Stimulated activated naive B cell treated with anti-CD40 and anti-IgM and Interleukin-4, amounts not matched to agents 10 μg/mL and 1 μg/mL and 100 μg/mL, for 72 hours (primary cell): Measurements from ENCODE around the gene STARD10.

ENCODE experiments used
- ATAC-seq, 2 donors: fragments of 150-1000 bp; cut with Tn5 transposase; replicated peaks; 2 replicates each; pipeline ENCODE4 v1.10.0; 2021; ENCODE audit warnings: moderate library complexity in 1 of 2
- DNase-seq: peaks from one replicate; pipeline ENCODE4 v3.0.0; 2021
- H3K27ac Mint-ChIP-seq: one replicate; pipeline ENCODE4 v1.8.0; 2022; ENCODE audit warnings: mild to moderate bottlenecking, mixed read lengths
- H3K27me3 Mint-ChIP-seq, 2 donors: one replicate each; pipeline ENCODE4 v1.8.0; 2022; ENCODE audit warnings: mixed read lengths in 2 of 2
- H3K36me3 Mint-ChIP-seq, 2 donors: one replicate each; pipeline ENCODE4 v1.8.0; 2022; ENCODE audit warnings: mixed read lengths in 2 of 2, mild to moderate bottlenecking in 1 of 2
- H3K4me1 Mint-ChIP-seq, 2 donors: one replicate each; pipeline ENCODE4 v1.8.0; 2022; ENCODE audit warnings: mixed read lengths in 2 of 2, mild to moderate bottlenecking in 1 of 2
- H3K4me3 Mint-ChIP-seq, 2 donors: one replicate each; pipeline ENCODE4 v1.8.0; 2022; ENCODE audit warnings: mild to moderate bottlenecking in 2 of 2, mixed read lengths in 2 of 2, moderate library complexity in 1 of 2
- H3K9me3 Mint-ChIP-seq, 2 donors: one replicate each; pipeline ENCODE4 v1.8.0; 2022; ENCODE audit warnings: mixed read lengths in 2 of 2, mild to moderate bottlenecking in 1 of 2

Gene STARD10

GRCh38 chr11:72740562-72741428 lies 53.1 kb downstream of the STARD10 start:
- no peaks in the 10 kb centered on the region for H3K9me3 Mint-ChIP-seq
- peaks cover 13 to 24% of the 10 kb centered on the region in 2 donors for H3K36me3 Mint-ChIP-seq
- H3K4me3 Mint-ChIP-seq: peak overlapping the region; percentile 48 to 64
- no peak for ATAC-seq
- no peak for DNase-seq
- H3K4me1 Mint-ChIP-seq: peaks cover 85 to 93% of the 10 kb centered on the region in 2 donors
- H3K27me3 Mint-ChIP-seq: no peaks in the 10 kb centered on the region
- H3K27ac Mint-ChIP-seq: peak overlapping the region; percentile 95

- DNase-seq (no peak), ATAC-seq (peak; percentile 8 to 15)
- Mint-ChIP-seq H3K27ac (peak overlapping the region; percentile 97), H3K4me1 (peaks cover 84 to 96% of the 10 kb centered on the region in 2 donors), H3K27me3 (no peaks in the 10 kb centered on the region), H3K9me3 (no peaks in the 10 kb centered on the region), H3K36me3 (peaks cover 13 to 24% of the 10 kb centered on the region in 2 donors), H3K4me3 (peak overlapping the region; percentile 87 to 91)
Measured at GRCh38 chr11:72740060-72740424, 53.8 kb downstream of the STARD10 start.

GRCh38 chr11:72739240-72740059 lies 54.4 kb downstream of the STARD10 start:
- Mint-ChIP-seq H3K27me3 (no peaks in the 10 kb centered on the region), H3K9me3 (no peaks in the 10 kb centered on the region), H3K4me3 (peak overlapping the region; percentile 87 to 91), H3K27ac (peak overlapping the region; percentile 97), H3K4me1 (peaks cover 79 to 96% of the 10 kb centered on the region in 2 donors), H3K36me3 (peaks cover 13 to 24% of the 10 kb centered on the region in 2 donors)
- no peak for DNase-seq
- ATAC-seq: no peak

GRCh38 chr11:72738199-72739141 lies 55.4 kb downstream of the STARD10 start:
- H3K27ac Mint-ChIP-seq: peak overlapping the region; percentile 97
- DNase-seq: peak; percentile 70
- no peaks in the 10 kb centered on the region for H3K27me3 Mint-ChIP-seq
- H3K4me1 Mint-ChIP-seq: peaks cover 70 to 87% of the 10 kb centered on the region in 2 donors
- H3K4me3 Mint-ChIP-seq: peak overlapping the region; percentile 87 to 91
- ATAC-seq: peak; percentile 70 to 73
- peaks cover 13 to 24% of the 10 kb centered on the region in 2 donors for H3K36me3 Mint-ChIP-seq
- H3K9me3 Mint-ChIP-seq: no peaks in the 10 kb centered on the region

- peaks cover 73 to 87% of the 10 kb centered on the region in 2 donors for H3K4me1 Mint-ChIP-seq
- peaks cover 22 to 32% of the 10 kb centered on the region in 2 donors for H3K36me3 Mint-ChIP-seq
- H3K27me3 Mint-ChIP-seq: no peaks in the 10 kb centered on the region
- H3K4me3 Mint-ChIP-seq: peak overlapping the region; percentile 87 to 91
- ATAC-seq (no peak), DNase-seq (no peak)
- no peaks in the 10 kb centered on the region for H3K9me3 Mint-ChIP-seq
- peak overlapping the region; percentile 97 for H3K27ac Mint-ChIP-seq
Measured at GRCh38 chr11:72737336-72737735, 56.5 kb downstream of the STARD10 start.

GRCh38 chr11:72736452-72737069 lies 57.3 kb downstream of the STARD10 start:
- Mint-ChIP-seq H3K27me3 (no peaks in the 10 kb centered on the region), H3K9me3 (peaks cover under 1% of the 10 kb centered on the region in 2 donors), H3K36me3 (peaks cover 27 to 40% of the 10 kb centered on the region in 2 donors), H3K27ac (peak overlapping the region; percentile 97), H3K4me3 (peak overlapping the region; percentile 87 to 91), H3K4me1 (peaks cover 66 to 81% of the 10 kb centered on the region in 2 donors)
- DNase-seq: peak; percentile 55
- ATAC-seq: peak; percentile 49 to 55

- Mint-ChIP-seq H3K36me3 (peaks cover 37 to 50% of the 10 kb centered on the region in 2 donors), H3K27ac (peak overlapping the region; percentile 85), H3K27me3 (no peaks in the 10 kb centered on the region), H3K4me1 (peaks cover 61 to 76% of the 10 kb centered on the region in 2 donors), H3K9me3 (peaks cover 4% of the 10 kb centered on the region in 2 donors), H3K4me3 (peak overlapping the region in 1 of 2 donors; percentile 21)
- ATAC-seq (no peak), DNase-seq (no peak)
Measured at GRCh38 chr11:72735495-72736027, 58.3 kb downstream of the STARD10 start.

- DNase-seq: no peak
- Mint-ChIP-seq H3K9me3 (peaks cover 4% of the 10 kb centered on the region in 2 donors), H3K27ac (peak overlapping the region; percentile 53), H3K36me3 (peaks cover 51 to 56% of the 10 kb centered on the region in 2 donors), H3K27me3 (no peaks in the 10 kb centered on the region), H3K4me1 (peaks cover 43 to 74% of the 10 kb centered on the region in 2 donors), H3K4me3 (no peak overlapping the region)
- no peak for ATAC-seq
Measured at GRCh38 chr11:72732329-72732728, 61.5 kb downstream of the STARD10 start.

- Mint-ChIP-seq H3K36me3 (peaks cover 43 to 51% of the 10 kb centered on the region in 2 donors), H3K4me3 (no peak overlapping the region), H3K27ac (peak overlapping the region; percentile 63), H3K4me1 (peaks cover 38 to 71% of the 10 kb centered on the region in 2 donors), H3K27me3 (no peaks in the 10 kb centered on the region), H3K9me3 (peaks cover 4% of the 10 kb centered on the region in 2 donors)
- no peak for ATAC-seq
- DNase-seq: no peak
Measured at GRCh38 chr11:72730737-72731136, 63.1 kb downstream of the STARD10 start.

GRCh38 chr11:72730243-72730642 lies 63.6 kb downstream of the STARD10 start:
- no peak for ATAC-seq

GRCh38 chr11:72727521-72727920 lies 66.3 kb downstream of the STARD10 start:
- no peak overlapping the region for H3K4me3 Mint-ChIP-seq

More at GRCh38 chr11:72730243-72730642, 63.6 kb downstream of the STARD10 start:
- Mint-ChIP-seq H3K4me3 (no peak overlapping the region), H3K27ac (peak overlapping the region; percentile 63), H3K36me3 (peaks cover 44 to 52% of the 10 kb centered on the region in 2 donors), H3K4me1 (peaks cover 41 to 71% of the 10 kb centered on the region in 2 donors), H3K27me3 (no peaks in the 10 kb centered on the region), H3K9me3 (peaks cover 4% of the 10 kb centered on the region in 2 donors)
- no peak for DNase-seq

GRCh38 chr11:72726266-72727220 lies 67.3 kb downstream of the STARD10 start:
- Mint-ChIP-seq H3K4me1 (peaks cover 47 to 78% of the 10 kb centered on the region in 2 donors), H3K27ac (no peak overlapping the region), H3K9me3 (peaks cover 3 to 4% of the 10 kb centered on the region in 2 donors), H3K36me3 (peaks cover 36 to 54% of the 10 kb centered on the region in 2 donors), H3K4me3 (no peak overlapping the region), H3K27me3 (no peaks in the 10 kb centered on the region)
- ATAC-seq: no peak
- DNase-seq: no peak

More at GRCh38 chr11:72727521-72727920, 66.3 kb downstream of the STARD10 start:
- ATAC-seq (peak; percentile 32 to 53), DNase-seq (no peak)
- Mint-ChIP-seq H3K27ac (peak overlapping the region; percentile 78), H3K27me3 (no peaks in the 10 kb centered on the region), H3K36me3 (peaks cover 38 to 55% of the 10 kb centered on the region in 2 donors), H3K9me3 (peaks cover 4% of the 10 kb centered on the region in 2 donors), H3K4me1 (peaks cover 42 to 74% of the 10 kb centered on the region in 2 donors)
